Measurements from ENCODE around the gene HOXD8.

- TF ChIP-seq POLR2A (IDR thresholded peaks at IDR 0.05) = no peak
- no peak for TF ChIP-seq CTCF (IDR thresholded peaks at IDR 0.05)
Measured at GRCh38 chr2:176175709-176176607, 46.5 kb downstream of the HOXD8 start.

Measured in testis (tissue), 2 donors.